AG04449 (cell line): Measurements from ENCODE around the gene CCR5.

Experiments used
- CTCF ChIA-PET: fragments of 350-600 bp; formaldehyde crosslinking; extraction: SDS; loops from one replicate; lab custom pipeline; 2021; ENCODE audit warnings: antibody characterized with exemption; lab: Yijun Ruan, JAX
- POLR2A ChIA-PET: fragments of 400-600, 350-600 bp; formaldehyde crosslinking; extraction: SDS; loops from one replicate; lab custom pipeline; 2020; ENCODE audit warnings: antibody characterized with exemption, inconsistent platforms; lab: Yijun Ruan, JAX
- DNase-seq: peaks from one replicate; pipeline ENCODE4 v3.0.0-alpha.2; 2010; ENCODE audit warnings: low read depth, low spot score
- H3K4me3 ChIP-seq: 2 replicates; pipeline ENCODE4 v1.5.1; 2011; ENCODE audit warnings: low read depth, mild to moderate bottlenecking, control low read depth, low read length
- CTCF ChIP-seq: IDR thresholded peaks from one replicate; pipeline ENCODE4 v1.5.1; 2011; ENCODE audit warnings: mild to moderate bottlenecking, moderate library complexity, low read length, control low read depth, inconsistent platforms; ENCODE audit not compliant: insufficient read depth; ENCODE audit errors: missing control alignments

Gene CCR5

GRCh38 chr3:46371519-46372340, 984 bp downstream of the CCR5 start:
- POLR2A ChIA-PET = no interaction called here
- no peak overlapping the region for H3K4me3 ChIP-seq
- CTCF ChIA-PET = interaction anchor here (0.7 to 2.4 kb wide), 8 partner anchors 11 to 295 kb away, joined by 3 to 9 read pairs (median 4); no protein-coding TSS in a partner anchor
- no peak for DNase-seq
- no peak for TF ChIP-seq CTCF

GRCh38 chr3:46372492-46373359, 2.0 kb downstream of the CCR5 start:
- ChIA-PET CTCF (interaction anchor here (0.6 to 2.4 kb wide), 7 partner anchors 12 to 293 kb away, joined by 3 to 9 read pairs (median 3); no protein-coding TSS in a partner anchor), POLR2A (no interaction called here)
- H3K4me3 ChIP-seq = no peak overlapping the region
- no peak for DNase-seq
- peak; percentile 30 for TF ChIP-seq CTCF

- DNase-seq = no peak
Measured at GRCh38 chr3:46374755-46375154, 4.0 kb downstream of the CCR5 start.

GRCh38 chr3:46375218-46375617, 4.5 kb downstream of the CCR5 start:
- no peak overlapping the region for H3K4me3 ChIP-seq
- POLR2A ChIA-PET = no interaction called here
- DNase-seq = no peak
- CTCF ChIA-PET = interaction anchor here (0.8 kb wide), 1 partner anchor 287 kb away, joined by 3 read pairs; no protein-coding TSS in a partner anchor
- no peak for TF ChIP-seq CTCF

More at GRCh38 chr3:46374755-46375154, 4.0 kb downstream of the CCR5 start:
- no peak for TF ChIP-seq CTCF
- no peak overlapping the region for H3K4me3 ChIP-seq
- ChIA-PET POLR2A (no interaction called here), CTCF (interaction anchor here (0.8 kb wide), 1 partner anchor 287 kb away, joined by 3 read pairs; no protein-coding TSS in a partner anchor)

- H3K4me3 ChIP-seq = no peak overlapping the region
- CTCF ChIA-PET = interaction anchor here (1.1 kb wide), 1 partner anchor 614 kb away, joined by 3 read pairs; no protein-coding TSS in a partner anchor
- no peak for TF ChIP-seq CTCF
- POLR2A ChIA-PET = no interaction called here
- DNase-seq = no peak
Measured at GRCh38 chr3:46375814-46376213, 5.1 kb downstream of the CCR5 start.
